Epithelial cell of esophagus (primary cell): Measurements from ENCODE around the gene ZYX.

ENCODE experiments used
- DNase-seq: peaks from one replicate; pipeline ENCODE4 v3.0.0; 2010; ENCODE audit warnings: low read depth
- H3K4me3 ChIP-seq: 2 replicates; pipeline ENCODE4 v1.5.1; 2011; ENCODE audit warnings: mild to moderate bottlenecking, low read length, control low read depth
- CTCF ChIP-seq: IDR thresholded peaks from 2 replicates; pipeline ENCODE4 v1.5.1; 2011; ENCODE audit warnings: low read depth, mild to moderate bottlenecking, low read length, control low read depth, inconsistent platforms; ENCODE audit not compliant: insufficient read depth; ENCODE audit errors: missing control alignments

ZYX gene

GRCh38 chr7:143373255-143373794 is 7.8 kb upstream of the ZYX start:
- no peak overlapping the region for H3K4me3 ChIP-seq
- DNase-seq = no peak
- no peak for TF ChIP-seq CTCF

GRCh38 chr7:143374561-143374960 is 6.6 kb upstream of the ZYX start:
- no peak for DNase-seq
- no peak overlapping the region for H3K4me3 ChIP-seq
- TF ChIP-seq CTCF = no peak

- no peak overlapping the region for H3K4me3 ChIP-seq
- DNase-seq = no peak
- TF ChIP-seq CTCF = no peak
Measured at GRCh38 chr7:143375298-143376034, 5.7 kb upstream of the ZYX start.

DNA sequence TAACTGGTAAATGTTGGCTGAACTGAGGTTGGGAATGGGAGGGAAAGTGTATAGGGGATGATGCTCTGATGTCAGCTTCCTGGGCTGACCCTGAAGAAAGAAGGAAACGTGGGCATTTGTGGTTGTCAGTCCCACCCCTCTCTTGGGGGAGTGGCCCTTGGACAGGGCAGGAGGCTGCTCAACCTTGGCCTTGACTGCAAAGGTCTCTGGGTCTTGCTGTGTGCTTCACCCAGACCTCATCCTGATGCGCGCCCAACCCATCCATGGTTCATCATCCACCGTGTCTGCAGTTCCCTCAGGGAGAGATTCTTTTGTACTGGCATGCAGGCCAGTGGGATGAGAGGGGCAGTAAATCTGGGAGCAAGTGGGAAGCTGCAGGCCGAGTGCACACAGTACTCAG is 4.7 kb upstream of the ZYX start:
- no peak for TF ChIP-seq CTCF
- no peak for DNase-seq
- H3K4me3 ChIP-seq = no peak overlapping the region

DNA sequence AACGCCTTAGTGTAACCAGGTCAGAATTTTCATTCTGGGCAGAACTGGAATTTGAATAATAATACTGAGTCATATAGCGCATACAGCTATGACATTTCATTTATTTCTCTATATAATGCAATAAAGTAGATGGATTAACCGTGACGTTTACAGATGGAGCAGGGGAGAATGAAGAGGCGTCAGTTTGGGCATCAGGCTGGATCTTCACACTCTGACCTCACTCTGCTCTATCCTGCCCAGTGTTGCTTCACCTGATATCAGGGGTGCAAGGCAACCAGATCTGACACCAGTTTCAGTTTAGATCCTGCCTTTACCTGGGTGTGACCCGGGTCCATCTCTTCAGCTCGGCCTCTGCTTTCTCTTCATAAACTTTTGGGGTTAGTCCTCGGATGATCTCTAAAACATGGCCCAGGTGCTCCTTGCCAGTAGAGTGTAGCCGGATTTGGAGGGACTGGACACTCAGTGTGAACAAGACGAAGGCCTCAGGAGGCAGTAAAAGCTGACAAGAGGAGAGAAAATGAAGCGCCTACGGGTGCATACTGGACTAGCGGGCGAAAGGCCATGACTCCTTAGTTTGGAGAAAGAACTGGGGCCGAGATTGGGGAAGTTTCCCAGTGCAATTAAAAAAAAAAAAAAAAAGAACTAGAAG is 1.4 kb upstream of the ZYX start:
- no peak for DNase-seq
- H3K4me3 ChIP-seq = peak overlapping the region; percentile 71
- no peak for TF ChIP-seq CTCF

- H3K4me3 ChIP-seq = peak overlapping the region; percentile 71
- peak; percentile 76 for TF ChIP-seq CTCF
- DNase-seq = peak; percentile 85
Measured at GRCh38 chr7:143380260-143380645, 892 bp upstream of the ZYX start.
